HFFc6 (cell line): ENCODE measurements around the gene KMO. TPM values are rescaled to one million over a fixed set of nuclear protein-coding genes. Genes with fewer than 3 reads are reported as not detected.

ENCODE experiments used
- DNase-seq: peaks from one replicate; pipeline ENCODE4 v3.0.0-alpha.2; 2018
- H3K27ac Mint-ChIP-seq: 2 replicates; pipeline ENCODE4 v1.8.0; 2020; ENCODE audit warnings: mild to moderate bottlenecking, mixed read lengths
- H3K27me3 Mint-ChIP-seq: 2 replicates; pipeline ENCODE4 v1.8.0; 2021; ENCODE audit warnings: mild to moderate bottlenecking, moderate library complexity, mixed read lengths; ENCODE audit not compliant: insufficient read depth
- H3K36me3 Mint-ChIP-seq: 2 replicates; pipeline ENCODE4 v1.8.0; 2021; ENCODE audit warnings: low read depth, mixed read lengths
- H3K4me1 Mint-ChIP-seq: 2 replicates; pipeline ENCODE4 v1.8.0; 2020; ENCODE audit warnings: low read depth, mixed read lengths
- H3K4me3 Mint-ChIP-seq: 2 replicates; pipeline ENCODE4 v1.8.0; 2020; ENCODE audit warnings: mild to moderate bottlenecking, moderate library complexity, mixed read lengths
- H3K9me3 Mint-ChIP-seq: 2 replicates; pipeline ENCODE4 v1.8.0; 2020; ENCODE audit warnings: mild to moderate bottlenecking, mixed read lengths
- CTCF ChIP-seq: fragments of 200-600 bp; sonication (generic); IDR thresholded peaks from 2 replicates; pipeline ENCODE4 v1.5.0; 2021; ENCODE audit warnings: antibody characterized with exemption, mild to moderate bottlenecking
- total RNA-seq, 6 experiments: library from RNA; stranded (reverse); fragmentation: NEBNext Ultra II Directional; extraction: Animal tissue kit (Norgen Biotek cat#: 25700); gene quantifications; 2 replicates in 1 of 6; 3 replicates in 5 of 6; pipeline ENCODE4 v1.2.3, GENCODE V29; 2021

Gene KMO
- total RNA-seq, 6 experiments from 2014 or later: not detected

GRCh38 chr1:241553886-241554592, 21.9 kb downstream of the KMO start:
- no peak for DNase-seq
- Mint-ChIP-seq H3K9me3 (no peaks in the 10 kb centered on the region), H3K27ac (no peak overlapping the region), H3K4me3 (no peak overlapping the region), H3K36me3 (no peaks in the 10 kb centered on the region), H3K27me3 (peaks cover 13% of the 10 kb centered on the region), H3K4me1 (peaks cover 5% of the 10 kb centered on the region; the same call in 1 of the 2 replicates)
- TF ChIP-seq CTCF: no peak

GRCh38 chr1:241555526-241555925, 23.3 kb downstream of the KMO start:
- Mint-ChIP-seq H3K27ac (no peak overlapping the region), H3K36me3 (no peaks in the 10 kb centered on the region), H3K4me1 (peaks cover 5% of the 10 kb centered on the region; the same call in 1 of the 2 replicates), H3K9me3 (no peaks in the 10 kb centered on the region), H3K27me3 (peaks cover 12% of the 10 kb centered on the region; the same call in 1 of the 2 replicates), H3K4me3 (no peak overlapping the region)
- no peak for TF ChIP-seq CTCF
- no peak for DNase-seq

- DNase-seq: no peak
- Mint-ChIP-seq H3K9me3 (no peaks in the 10 kb centered on the region), H3K27me3 (peaks cover 7% of the 10 kb centered on the region), H3K27ac (no peak overlapping the region), H3K4me3 (no peak overlapping the region), H3K36me3 (no peaks in the 10 kb centered on the region), H3K4me1 (peaks cover 1% of the 10 kb centered on the region; the same call in 1 of the 2 replicates)
- no peak for TF ChIP-seq CTCF
These were observed 24.9 kb downstream of the KMO start for GRCh38 chr1:241557031-241557430.

- H3K4me3 Mint-ChIP-seq: no peak overlapping the region
- H3K27ac Mint-ChIP-seq: no peak overlapping the region
- no peak for DNase-seq
- no peaks in the 10 kb centered on the region for H3K9me3 Mint-ChIP-seq
- H3K27me3 Mint-ChIP-seq: peaks cover 7% of the 10 kb centered on the region
- TF ChIP-seq CTCF: no peak
- no peaks in the 10 kb centered on the region for H3K36me3 Mint-ChIP-seq
- H3K4me1 Mint-ChIP-seq: no peaks in the 10 kb centered on the region
These were observed 25.5 kb downstream of the KMO start for GRCh38 chr1:241557551-241558193.

- Mint-ChIP-seq H3K36me3 (no peaks in the 10 kb centered on the region), H3K4me3 (no peak overlapping the region), H3K4me1 (no peaks in the 10 kb centered on the region), H3K27ac (no peak overlapping the region), H3K9me3 (no peaks in the 10 kb centered on the region), H3K27me3 (peaks cover 10% of the 10 kb centered on the region)
- no peak for TF ChIP-seq CTCF
- DNase-seq: no peak
These were observed 28.1 kb downstream of the KMO start for GRCh38 chr1:241560146-241560848.
